Fibroblast of lung (primary cell): ENCODE results near the gene LACRT.

Experiments
- EZH2 ChIP-seq: IDR thresholded peaks from 2 replicates; pipeline ENCODE4 v1.5.1; 2012; ENCODE audit warnings: low read length, control low read depth, mild to moderate bottlenecking; ENCODE audit errors: missing control alignments
- TF ChIP-seq, protein P1 (sequence below), 2 donors: IDR thresholded peaks in 1 of 2; conservative IDR thresholded peaks in 1 of 2; 1 replicate in 1 of 2; 2 replicates in 1 of 2; pipeline ENCODE4 v1.5.1; 2011 to 2012; ENCODE audit warnings: low read length in 2 of 2, control low read depth in 1 of 2, inconsistent platforms in 1 of 2, low read depth in 1 of 2, mild to moderate bottlenecking in 1 of 2

- TF ChIP-seq, protein P1, sequence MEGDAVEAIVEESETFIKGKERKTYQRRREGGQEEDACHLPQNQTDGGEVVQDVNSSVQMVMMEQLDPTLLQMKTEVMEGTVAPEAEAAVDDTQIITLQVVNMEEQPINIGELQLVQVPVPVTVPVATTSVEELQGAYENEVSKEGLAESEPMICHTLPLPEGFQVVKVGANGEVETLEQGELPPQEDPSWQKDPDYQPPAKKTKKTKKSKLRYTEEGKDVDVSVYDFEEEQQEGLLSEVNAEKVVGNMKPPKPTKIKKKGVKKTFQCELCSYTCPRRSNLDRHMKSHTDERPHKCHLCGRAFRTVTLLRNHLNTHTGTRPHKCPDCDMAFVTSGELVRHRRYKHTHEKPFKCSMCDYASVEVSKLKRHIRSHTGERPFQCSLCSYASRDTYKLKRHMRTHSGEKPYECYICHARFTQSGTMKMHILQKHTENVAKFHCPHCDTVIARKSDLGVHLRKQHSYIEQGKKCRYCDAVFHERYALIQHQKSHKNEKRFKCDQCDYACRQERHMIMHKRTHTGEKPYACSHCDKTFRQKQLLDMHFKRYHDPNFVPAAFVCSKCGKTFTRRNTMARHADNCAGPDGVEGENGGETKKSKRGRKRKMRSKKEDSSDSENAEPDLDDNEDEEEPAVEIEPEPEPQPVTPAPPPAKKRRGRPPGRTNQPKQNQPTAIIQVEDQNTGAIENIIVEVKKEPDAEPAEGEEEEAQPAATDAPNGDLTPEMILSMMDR (conservative IDR thresholded peaks at IDR 0.05 in 1 of 2, IDR thresholded peaks at IDR 0.05 in 1 of 2; ENCODE audit: low read depth in 1 of 2, low read length in 2 of 2): no peak
- TF ChIP-seq EZH2: no peak
Observed at GRCh38 chr12:54629925-54630324, 4.8 kb downstream of the LACRT start.
